Putamen (tissue), 1 donor: ENCODE results near the gene EXOG.

ENCODE experiments used
- DNase-seq: peaks from one replicate; pipeline ENCODE4 v3.0.0-alpha.2; 2016; ENCODE audit warnings: low spot score

Gene EXOG, protein sequence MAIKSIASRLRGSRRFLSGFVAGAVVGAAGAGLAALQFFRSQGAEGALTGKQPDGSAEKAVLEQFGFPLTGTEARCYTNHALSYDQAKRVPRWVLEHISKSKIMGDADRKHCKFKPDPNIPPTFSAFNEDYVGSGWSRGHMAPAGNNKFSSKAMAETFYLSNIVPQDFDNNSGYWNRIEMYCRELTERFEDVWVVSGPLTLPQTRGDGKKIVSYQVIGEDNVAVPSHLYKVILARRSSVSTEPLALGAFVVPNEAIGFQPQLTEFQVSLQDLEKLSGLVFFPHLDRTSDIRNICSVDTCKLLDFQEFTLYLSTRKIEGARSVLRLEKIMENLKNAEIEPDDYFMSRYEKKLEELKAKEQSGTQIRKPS

DNA sequence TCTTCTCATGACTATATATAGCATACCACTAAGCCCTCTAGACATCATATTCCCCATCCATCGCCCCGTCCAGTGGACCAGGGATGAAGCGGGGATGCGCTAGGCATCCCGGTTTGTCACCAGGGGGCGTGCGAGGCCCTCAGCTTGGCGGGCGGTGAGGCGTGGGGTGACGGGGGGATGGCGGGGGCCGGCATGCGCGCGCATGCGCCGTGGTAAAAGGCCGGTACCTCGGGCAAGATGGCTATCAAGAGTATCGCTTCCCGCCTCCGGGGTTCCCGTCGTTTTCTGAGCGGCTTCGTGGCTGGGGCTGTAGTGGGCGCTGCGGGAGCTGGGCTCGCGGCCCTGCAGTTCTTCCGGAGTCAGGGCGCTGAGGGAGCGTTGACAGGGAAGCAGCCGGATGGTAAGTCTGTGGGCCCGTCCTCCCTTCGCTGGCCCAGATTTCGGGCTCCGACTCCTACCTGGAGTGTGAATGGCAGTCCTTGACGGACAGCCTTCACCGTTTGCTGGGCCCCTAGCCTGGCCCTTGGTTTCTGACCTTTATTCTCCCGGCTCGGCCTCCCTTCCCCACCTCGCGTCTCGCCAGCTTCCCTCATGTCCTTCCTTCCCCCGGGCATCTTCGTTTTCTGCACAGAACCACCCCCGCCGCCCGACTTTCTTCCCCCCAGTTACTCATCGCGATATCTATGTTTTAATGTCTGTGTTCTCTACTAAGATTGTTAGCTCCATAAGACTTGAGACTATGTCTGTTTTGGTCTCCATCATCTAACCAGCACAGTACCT lies at the start of gene EXOG:
TSS of gene EXOG (plus strand) at position 210 of the 780 bp plus-strand sequence. CDS start at position 238, 28 bp downstream.
- peak; percentile 94 for DNase-seq

DNA sequence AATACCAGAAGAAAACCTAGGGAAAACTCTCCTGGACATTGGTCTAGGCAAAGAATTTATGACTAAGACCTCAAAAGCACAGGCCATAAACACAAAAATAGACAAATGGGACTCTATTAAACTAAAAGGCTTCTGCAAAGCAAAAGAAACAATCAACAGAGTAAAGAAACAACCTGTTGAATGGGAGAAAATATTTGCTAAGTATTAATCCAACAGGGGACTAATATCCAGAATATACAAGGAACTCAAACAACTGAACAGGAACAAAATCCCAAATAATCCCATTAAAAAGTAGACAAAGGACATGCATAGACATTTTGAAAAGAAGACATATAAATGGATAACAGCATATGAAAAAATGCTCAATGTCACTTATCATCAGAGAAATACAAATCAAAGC lies 49.3 kb upstream of the EXOG start:
- DNase-seq: no peak

DNA sequence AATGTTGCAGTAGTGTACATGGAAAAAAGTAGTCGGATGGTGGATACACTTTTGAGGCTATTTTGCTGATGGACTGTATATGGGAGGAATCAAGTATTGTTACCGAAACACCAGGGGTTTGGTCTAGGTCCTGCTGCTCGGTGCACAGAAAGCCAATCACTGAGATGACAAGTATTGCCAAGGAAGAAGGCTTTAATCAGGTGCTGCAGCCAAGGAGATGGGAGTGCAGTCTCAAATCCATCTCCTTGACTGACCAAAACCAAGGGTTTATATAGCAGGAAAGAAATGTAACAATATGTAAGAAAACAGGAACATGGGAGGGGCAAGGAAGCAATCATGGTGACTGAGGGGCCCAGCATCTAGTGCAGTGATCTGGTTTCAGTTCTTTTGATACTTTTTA lies 45.3 kb upstream of the EXOG start:
- no peak for DNase-seq

DNA sequence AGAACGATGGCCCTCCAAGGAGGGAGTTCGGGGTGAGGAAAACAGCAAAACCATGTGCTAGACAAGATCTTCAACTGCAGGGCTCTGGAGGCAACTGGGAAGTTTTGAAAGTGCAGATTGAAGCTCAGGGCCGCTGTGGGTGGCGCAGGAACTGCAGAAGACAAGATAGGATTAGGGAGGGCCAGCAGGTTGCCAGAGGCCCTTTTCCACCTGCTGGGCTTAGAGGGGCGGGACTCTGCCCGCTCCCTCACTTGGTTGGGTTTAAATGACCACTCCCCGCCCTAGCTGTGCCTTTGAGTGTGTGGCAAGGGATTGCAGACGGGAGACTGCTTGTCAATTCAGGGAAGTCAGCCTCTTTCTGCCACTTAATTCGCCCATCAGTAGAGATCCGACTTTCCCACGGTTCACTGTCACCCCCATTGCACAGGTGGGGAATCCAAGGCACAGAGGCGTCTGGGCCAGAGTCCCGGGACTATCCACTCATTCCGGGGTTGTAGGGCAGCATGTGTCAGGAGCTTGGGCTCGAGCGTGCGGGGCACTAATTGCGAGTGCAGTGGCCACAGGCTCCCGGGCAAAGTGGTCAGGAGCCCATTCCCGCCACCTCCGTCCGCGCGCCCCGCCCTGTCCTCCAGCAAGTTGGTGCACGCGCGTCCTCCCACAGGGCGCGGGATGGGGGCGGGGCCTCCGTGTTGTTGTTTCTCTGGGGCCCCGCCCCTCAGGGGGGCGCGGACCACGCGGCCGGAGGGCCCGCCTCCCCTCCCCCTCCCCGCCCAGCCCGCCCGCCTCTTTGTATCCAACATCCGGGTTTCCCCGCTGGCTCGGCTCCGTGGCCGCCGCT lies 42.8 kb upstream of the EXOG start, which contains the start of gene ACVR2B:
TSS of gene ACVR2B (plus strand) at position 816 of the 838 bp plus-strand sequence. CDS start 433 bp downstream, outside the sequence.
- DNase-seq: peak; percentile 90

DNA sequence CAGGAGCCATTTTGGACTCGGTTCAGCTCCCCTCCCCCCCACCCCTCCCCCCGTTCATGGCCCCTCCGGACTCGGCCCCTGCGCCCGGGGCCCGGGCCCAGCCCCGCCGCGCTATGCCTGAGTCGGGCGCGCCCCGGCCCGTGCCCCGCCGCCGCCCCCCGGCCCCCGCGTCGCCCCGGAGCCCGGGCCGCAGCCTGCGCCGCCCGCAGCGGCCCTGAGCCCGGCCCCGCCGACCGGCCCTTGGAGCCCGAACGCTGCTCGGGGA lies 42.3 kb upstream of the EXOG start:
- DNase-seq: no peak

DNA sequence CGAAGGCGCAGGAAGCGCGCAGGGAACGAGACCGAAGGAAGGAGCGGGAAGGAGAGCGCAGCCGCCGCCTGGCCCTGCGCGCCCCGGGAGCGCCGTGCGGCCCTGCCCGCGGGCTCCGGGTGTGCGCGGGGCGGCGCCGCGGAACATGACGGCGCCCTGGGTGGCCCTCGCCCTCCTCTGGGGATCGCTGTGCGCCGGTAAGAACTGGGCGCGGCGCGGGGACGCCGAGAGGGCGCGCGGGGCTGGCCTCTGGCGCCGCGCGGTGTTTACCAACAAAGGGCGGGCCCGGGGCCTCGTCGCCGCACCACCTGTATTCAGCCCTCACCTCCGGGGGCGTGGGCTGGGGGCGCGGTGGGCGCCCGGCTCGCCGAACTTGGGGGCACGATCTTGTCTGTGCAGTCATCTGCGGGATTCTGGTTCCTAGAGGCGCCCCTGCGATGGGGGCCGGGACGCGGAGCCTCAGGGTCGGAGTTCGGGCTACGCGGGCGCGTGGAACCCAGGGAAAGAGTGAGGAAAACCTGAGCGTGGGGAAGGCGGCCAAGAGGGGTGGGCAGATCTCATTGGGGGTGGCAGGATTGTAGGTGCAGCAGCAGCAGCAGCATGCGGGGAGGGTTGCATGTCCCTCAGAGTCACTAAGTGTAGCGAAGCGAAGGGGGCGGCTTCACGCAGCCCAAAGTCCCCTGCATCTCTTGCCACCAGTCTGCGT lies 41.8 kb upstream of the EXOG start:
- no peak for DNase-seq

DNA sequence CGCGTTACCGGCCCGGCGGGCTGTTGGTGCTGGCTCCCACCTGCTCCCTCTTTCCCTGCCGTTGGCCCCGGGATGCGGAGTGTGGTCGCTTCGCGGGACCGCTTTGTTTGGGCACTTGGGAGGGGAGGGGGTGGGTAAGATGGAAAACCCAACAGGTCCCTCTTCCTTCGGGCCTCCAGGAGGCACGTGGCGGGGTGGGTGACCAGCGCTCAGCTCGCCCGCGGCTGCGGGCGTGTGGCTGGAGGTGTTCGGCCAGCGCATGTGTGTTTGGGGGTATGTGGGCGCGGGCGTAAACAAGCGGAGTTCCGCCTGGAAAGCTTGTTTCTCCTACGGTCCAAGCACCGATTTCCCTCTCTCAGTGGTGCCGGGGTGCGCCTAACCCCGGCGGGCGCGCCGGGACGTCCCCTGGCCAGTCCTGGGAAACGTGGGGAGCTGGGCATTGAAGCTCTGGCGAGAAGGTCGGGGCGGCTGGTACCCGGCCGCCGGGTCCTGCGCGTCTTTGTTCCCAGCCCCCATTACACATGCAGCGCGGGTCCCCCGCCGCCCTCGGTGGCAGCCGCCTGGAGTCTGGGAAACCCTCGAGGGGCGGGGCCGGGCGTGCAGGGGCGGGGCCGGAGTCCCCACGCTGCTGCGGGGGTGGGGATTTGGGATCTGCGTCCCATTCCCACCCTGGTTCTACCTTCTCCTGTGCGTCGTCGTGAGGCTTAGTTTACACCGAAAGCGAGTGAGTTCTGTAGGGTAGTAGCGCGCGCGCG lies 41.1 kb upstream of the EXOG start:
- peak; percentile 43 for DNase-seq

DNA sequence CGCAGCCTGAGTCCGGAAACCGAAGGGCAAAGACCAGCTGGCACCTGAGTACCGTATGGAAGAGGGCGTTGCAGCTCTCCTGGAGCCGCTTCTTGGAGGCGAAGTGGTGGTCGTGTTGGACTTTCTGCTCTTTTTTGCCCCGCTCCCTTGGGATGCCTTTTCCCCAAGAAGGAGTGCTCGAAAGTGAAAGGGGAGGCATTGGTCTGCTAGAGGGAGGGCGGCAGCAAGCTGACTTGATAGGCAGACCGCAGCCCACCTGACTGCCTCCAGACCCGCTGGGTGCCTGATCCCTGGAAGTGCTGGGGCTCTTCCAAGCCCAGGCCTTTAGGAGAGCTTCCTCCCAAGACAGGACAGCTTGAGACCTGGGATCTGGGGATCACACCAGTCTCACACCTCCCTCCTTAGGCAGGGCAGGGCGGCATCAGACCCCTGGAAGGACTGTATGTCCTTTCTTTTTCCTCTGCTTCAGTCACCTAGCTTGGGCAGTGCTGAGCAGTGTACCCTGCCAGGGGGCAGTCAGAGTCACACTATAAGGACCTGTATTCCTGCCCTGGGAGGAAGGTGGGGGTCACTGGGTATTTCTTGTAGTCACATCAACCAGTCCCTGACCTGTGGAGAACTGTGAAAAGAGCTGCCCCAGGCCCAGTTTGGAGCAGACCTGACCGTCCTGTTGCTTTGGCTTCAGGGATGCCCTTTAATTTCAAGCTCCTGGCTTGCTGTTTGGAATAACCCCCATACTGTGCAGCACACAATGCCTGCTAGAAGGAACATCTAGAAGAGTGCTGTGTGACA lies 40.3 kb upstream of the EXOG start:
- DNase-seq: no peak

DNA sequence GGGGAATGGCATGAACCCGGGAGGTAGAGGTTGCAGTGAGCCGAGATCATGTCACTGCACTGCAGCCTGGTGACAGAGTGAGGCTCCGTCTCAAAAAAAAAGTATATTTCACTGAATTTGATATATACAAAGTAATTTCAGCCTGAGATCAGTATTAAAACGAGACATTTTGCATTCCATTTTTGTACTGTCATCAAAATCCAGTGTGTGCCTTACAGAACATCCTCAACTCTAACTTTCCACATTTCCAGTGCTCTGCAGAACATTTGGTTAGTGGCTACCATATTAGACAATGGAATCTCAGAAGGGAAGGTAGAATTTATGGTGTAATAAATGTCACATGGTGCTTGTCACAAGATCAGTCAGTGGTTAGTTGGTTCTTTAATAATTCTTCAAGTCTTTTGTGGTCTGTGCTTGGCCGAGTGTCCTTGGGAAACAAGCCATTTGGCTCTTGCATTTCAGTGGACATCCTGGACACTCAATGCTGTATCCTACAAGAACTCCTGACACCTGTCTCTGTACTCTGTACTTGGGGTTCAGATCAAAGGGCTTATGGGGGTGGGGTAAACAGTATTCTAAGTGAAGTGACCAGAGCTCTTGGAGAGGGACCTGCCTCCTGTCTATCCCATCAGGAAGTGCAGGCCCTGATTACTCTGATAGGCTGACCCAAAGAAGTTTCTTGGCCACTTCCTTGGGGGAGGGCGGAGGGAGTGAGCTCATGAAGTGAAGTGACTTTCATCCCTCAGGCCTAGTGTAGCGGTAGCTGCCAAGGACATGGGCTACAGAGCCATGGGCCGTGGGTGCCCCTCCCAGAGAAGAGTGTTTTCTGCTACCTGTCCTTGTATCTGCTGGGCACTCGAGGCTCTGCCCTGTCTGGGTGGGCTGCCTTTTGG lies 38.8 kb upstream of the EXOG start:
- DNase-seq: no peak

DNA sequence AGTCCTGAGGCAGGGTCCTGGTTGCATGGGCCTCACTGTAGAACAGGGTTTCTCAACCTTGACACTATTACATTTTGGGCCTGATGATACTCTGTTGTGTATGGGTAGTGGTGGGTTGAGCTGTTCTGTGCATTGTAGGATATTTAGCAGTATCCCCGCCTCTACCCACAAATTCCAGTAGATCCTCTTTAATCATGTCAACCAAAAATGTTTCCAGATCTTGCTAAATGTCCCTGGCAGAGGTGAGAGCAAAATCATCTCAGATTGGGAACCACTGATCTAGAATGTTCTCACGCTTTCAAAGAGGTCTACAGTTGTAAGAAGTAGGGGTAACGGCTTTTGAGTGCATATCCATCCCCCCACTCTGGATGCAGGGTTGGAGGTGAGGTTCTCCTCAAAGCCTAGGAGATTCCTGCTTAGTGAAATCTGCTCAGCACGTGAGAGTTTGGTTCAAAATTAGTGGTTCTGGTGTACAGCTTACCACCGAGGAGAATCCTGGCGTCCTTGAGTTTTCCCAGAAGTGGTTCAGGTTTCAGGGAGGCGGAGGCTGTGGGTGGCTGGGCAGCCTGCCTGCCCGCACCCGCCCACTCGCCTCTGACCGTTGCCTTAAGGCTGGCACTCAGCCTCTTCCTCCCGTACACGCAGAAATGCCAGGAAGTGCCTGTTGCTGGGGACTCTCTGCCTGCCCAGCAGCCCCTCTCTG lies 37.2 kb upstream of the EXOG start:
- no peak for DNase-seq

DNA sequence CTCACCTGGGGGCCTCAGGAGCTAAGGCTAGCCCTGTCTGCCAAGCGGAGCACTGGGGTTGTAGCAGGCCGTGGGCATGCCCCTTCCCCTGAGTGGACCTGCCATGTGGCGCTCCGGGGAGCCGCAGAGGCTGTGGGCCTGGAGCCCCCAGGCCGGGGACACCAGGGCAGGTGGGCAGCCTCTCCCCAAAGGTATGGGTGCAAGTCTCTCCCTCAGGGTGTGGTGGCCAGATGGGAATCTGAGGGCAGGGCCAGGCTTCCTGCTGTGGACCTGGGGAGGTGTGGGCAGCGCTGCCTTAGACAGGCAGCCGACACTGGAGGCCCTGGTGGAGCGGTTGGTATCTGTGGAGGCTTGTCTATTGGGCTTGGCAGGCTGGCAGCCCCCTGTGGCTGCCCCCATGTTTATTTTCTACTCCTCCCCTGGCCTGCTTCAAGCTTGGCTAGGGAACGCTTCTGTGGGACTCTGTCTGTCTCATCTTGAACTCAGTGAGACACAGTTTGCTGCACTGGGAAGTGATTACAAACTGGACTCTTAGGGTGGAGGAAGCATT lies 36.6 kb upstream of the EXOG start:
- no peak for DNase-seq

DNA sequence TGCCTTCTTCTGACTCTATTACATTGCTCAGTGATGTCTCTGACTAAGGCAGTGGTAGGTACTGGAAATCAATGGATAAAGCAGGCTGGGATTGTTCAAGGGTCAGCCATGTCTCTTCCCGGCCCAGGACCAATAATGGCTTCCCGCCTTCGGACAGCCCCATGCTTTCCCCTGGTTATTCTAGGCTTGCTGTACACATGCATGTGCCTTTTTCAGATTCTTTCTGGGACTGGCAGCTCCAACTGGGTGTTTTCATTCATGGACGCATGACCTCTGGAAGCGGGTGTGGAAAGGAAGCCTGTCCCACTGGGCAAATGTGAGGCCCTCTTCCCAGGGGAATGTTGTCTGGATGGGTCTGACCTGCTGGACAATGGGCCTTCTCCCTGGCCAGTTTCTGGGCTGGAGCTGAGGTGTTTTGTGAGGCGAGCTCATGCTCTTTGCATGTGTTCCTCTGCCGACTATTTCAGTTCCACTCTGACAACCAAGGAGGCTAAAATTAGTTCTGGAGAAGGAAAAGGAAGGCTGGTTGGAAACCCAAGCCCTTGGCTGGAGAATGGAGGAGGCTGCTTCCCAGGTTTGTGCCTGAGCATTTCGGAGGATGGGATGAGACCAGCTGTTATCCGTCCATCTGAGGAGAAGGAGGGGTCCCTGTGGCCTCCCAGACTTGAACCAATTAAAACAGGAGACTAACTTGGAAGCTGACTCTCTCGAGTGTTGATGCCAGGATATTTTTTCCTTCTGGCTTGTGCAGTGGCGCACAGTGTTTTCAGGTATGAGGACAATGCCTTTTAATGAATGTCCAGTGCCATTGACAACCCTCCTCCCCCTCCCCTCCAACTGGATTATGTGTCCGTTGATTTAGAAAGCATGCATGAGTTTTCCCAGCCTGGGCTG lies 35.5 kb upstream of the EXOG start:
- no peak for DNase-seq

DNA sequence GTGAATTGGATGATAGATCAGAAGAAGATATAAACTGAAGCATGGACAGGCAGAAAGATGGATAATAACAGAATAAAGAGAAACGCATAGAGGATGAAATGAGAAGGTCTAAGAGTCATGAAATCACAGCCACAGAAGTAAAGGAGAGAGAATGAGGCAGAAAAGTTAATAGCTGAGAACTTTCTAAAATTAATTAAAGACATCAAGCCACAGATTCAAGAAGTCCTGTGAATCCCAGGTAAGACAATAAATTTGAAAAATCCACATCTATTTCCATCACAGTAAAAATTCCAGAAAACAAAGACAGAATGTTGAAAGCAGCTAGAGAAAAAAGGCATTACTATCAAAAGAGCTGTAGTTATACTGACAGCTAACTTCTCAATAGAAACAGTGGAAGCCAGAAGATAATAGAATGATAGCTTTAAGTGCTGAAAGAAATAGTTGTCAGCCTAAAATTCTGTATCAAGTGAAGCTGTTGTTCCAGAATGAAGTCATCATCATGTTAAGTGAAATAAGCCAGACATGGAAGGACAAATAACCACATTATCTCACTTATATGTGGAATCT lies 30.5 kb upstream of the EXOG start:
- DNase-seq: no peak

DNA sequence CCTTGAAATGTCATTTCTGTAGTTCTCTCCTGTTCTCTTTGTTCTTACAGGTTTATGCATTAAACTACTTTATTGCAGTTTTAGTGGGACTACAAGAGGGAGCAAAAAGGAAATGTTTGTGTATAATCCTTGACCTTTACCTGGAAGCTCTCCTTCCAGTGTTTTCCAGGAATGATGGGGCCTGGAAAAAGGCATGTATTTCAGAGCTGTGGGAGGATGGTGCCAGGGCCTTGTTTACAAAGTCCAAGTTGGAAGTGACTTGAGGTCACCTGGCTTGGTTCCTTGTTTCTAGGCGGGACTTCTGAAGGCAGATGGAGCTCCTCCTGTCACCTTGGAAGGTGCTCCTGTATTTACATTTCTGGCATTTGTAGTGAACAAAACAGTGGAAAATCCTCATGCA lies 27.4 kb upstream of the EXOG start:
- no peak for DNase-seq

DNA sequence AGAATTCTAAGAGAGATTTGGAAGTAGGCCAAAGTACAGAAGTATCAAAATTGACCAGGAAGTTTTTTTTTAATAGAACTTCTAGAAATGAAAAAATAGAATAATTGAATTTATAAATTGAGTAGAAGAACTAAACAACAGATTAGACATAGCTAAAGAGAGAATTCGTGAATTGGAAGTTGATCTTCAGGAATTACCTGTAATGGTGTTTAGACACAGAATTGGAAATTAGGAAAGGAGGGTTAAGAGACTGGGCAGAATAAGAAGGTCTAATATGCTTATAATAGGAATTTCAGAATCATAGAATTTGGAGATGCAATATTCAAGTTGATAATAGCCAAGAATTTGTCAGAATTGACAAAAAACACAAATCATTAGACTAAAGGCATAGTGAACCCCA lies 26.3 kb upstream of the EXOG start:
- DNase-seq: no peak

DNA sequence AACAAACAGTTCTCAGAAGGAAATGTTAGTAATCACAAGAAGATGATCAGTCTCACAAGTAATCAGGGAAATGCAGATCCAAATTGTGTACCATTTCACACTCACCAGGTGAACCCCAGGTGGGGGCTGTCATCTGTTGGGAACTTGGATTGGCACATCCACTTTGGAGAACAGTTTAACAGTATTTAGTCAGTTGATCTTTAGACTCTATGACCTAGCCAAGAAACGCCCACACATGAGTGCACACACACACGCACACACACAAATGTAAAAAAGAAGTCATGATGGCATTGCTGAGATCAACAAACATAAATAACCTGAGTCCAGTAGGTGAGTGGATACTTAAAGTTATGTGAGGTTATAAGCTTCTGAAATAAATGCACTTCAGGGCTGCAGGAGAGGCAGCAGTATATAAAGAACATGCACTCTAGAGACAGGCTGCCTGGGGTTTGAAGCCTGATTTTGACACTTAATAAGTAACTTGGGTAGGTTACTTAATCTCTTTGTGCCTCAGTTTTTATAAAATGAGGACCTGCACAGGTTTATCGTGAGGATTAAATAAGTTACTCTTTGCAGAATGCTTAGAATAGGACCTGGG lies 24.8 kb upstream of the EXOG start:
- DNase-seq: no peak

DNA sequence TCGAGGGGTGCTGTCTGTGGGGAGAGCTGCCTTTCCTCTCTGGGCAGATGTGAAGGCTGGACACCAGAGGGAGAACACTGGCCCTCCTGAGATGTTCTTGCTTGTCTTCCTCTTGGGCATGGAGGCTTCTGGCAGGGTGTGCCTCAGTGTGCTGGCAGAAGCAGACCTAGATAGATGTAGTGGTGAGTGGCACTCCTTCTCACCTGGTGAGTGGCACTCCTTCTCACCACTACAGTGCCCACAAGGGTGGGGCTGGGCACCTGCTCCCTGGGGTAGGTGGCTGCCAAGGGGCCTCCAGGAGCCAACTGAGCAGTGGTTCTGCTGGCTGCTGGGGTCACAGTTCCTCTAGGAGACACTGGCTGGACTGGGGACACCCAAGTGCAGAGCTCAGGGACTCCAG lies 23.8 kb upstream of the EXOG start:
- DNase-seq: no peak
